HEK293T (cell line): ENCODE results near the gene LIG3.

ENCODE experiments used
- CTCF ChIA-PET: fragments of 350-600 bp; formaldehyde crosslinking; extraction: SDS; loops from one replicate; lab custom pipeline; 2021; ENCODE audit warnings: antibody characterized with exemption, inconsistent platforms; lab: Yijun Ruan, JAX
- POLR2A ChIA-PET: fragments of 350-600 bp; formaldehyde crosslinking; extraction: SDS; loops from one replicate; lab custom pipeline; 2020; ENCODE audit warnings: antibody characterized with exemption, inconsistent platforms; lab: Yijun Ruan, JAX
- DNase-seq: peaks from one replicate; pipeline ENCODE4 v3.0.0; 2012; ENCODE audit warnings: mixed read lengths; ENCODE audit errors: extremely low spot score
- ARNT ChIP-seq: fragments of 450-650 bp; IDR thresholded peaks from 2 replicates; pipeline ENCODE4 v1.6.1; 2017; ENCODE audit warnings: mild to moderate bottlenecking
- BHLHE40 ChIP-seq: fragments of 450-650 bp; IDR thresholded peaks from 2 replicates; pipeline ENCODE4 v1.6.1; 2016; ENCODE audit warnings: mild to moderate bottlenecking, moderate library complexity, borderline replicate concordance
- CTBP1 ChIP-seq: fragments of 450-650 bp; IDR thresholded peaks from 2 replicates; pipeline ENCODE4 v1.6.1; 2016; ENCODE audit warnings: borderline replicate concordance
- ELF4 ChIP-seq: fragments of 450-650 bp; IDR thresholded peaks from 2 replicates; pipeline ENCODE4 v1.6.1; 2017; ENCODE audit warnings: antibody characterized with exemption
- FOXA1 ChIP-seq: fragments of 450-650 bp; IDR thresholded peaks from 2 replicates; pipeline ENCODE4 v1.6.1; 2016; ENCODE audit warnings: mild to moderate bottlenecking
- FOXK2 ChIP-seq: fragments of 450-650 bp; IDR thresholded peaks from 2 replicates; pipeline ENCODE4 v1.6.1; 2016; ENCODE audit warnings: mild to moderate bottlenecking
- FOXM1 ChIP-seq: fragments of 450-650 bp; IDR thresholded peaks from 2 replicates; pipeline ENCODE4 v1.6.1; 2017; ENCODE audit warnings: mild to moderate bottlenecking, borderline replicate concordance
- HDGF ChIP-seq: fragments of 450-650 bp; IDR thresholded peaks from 2 replicates; pipeline ENCODE4 v1.6.1; 2017; ENCODE audit warnings: antibody characterized with exemption, borderline replicate concordance
- L3MBTL2 ChIP-seq: fragments of 450-650 bp; conservative IDR thresholded peaks from 2 replicates; pipeline ENCODE4 v1.6.1; 2016; ENCODE audit warnings: mild to moderate bottlenecking
- LEF1 ChIP-seq: fragments of 450-650 bp; IDR thresholded peaks from 2 replicates; pipeline ENCODE4 v1.6.1; 2017; ENCODE audit warnings: mild to moderate bottlenecking, borderline replicate concordance
- NFRKB ChIP-seq: fragments of 450-650 bp; IDR thresholded peaks from 2 replicates; pipeline ENCODE4 v1.6.1; 2016; ENCODE audit warnings: mild to moderate bottlenecking, moderate library complexity
- SP1 ChIP-seq: fragments of 450-650 bp; IDR thresholded peaks from 2 replicates; pipeline ENCODE4 v1.6.1; 2017
- SUZ12 ChIP-seq: fragments of 450-650 bp; IDR thresholded peaks from 2 replicates; pipeline ENCODE4 v1.6.1; 2016; ENCODE audit warnings: mild to moderate bottlenecking
- TARDBP ChIP-seq: fragments of 450-650 bp; IDR thresholded peaks from 2 replicates; pipeline ENCODE4 v1.6.1; 2016
- ZNF384 ChIP-seq: fragments of 450-650 bp; IDR thresholded peaks from 2 replicates; pipeline ENCODE4 v1.6.1; 2016
- TF ChIP-seq, protein P1 (sequence below): fragments of 450-650 bp; IDR thresholded peaks from 2 replicates; pipeline ENCODE4 v1.6.1; 2016

Gene LIG3

GRCh38 chr17:34987232-34987631, 6.9 kb downstream of the LIG3 start:
- no peak for TF ChIP-seq CTBP1
- no peak for TF ChIP-seq FOXM1
- no peak for TF ChIP-seq SUZ12
- no peak for TF ChIP-seq ARNT
- TF ChIP-seq HDGF: no peak
- no peak for TF ChIP-seq NFRKB
- TF ChIP-seq ZNF384: no peak
- TF ChIP-seq ELF4: no peak
- no peak for TF ChIP-seq FOXA1
- no peak for TF ChIP-seq BHLHE40
- no peak for TF ChIP-seq SP1
- no peak for TF ChIP-seq L3MBTL2
- TF ChIP-seq LEF1: no peak
- no peak for TF ChIP-seq TARDBP
- TF ChIP-seq, protein P1, sequence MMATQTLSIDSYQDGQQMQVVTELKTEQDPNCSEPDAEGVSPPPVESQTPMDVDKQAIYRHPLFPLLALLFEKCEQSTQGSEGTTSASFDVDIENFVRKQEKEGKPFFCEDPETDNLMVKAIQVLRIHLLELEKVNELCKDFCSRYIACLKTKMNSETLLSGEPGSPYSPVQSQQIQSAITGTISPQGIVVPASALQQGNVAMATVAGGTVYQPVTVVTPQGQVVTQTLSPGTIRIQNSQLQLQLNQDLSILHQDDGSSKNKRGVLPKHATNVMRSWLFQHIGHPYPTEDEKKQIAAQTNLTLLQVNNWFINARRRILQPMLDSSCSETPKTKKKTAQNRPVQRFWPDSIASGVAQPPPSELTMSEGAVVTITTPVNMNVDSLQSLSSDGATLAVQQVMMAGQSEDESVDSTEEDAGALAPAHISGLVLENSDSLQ: no peak
- no peak for TF ChIP-seq FOXK2
- DNase-seq: no peak
- CTCF ChIA-PET: interaction anchor here (1.1 to 1.4 kb wide), 2 partner anchors 10 to 445 kb away, joined by 3 read pairs; no protein-coding TSS in a partner anchor
- POLR2A ChIA-PET: interaction anchor here (1.4 kb wide), 1 partner anchor 26 kb away, joined by 4 read pairs; the partner anchor contains the start of genes CCT6B and ZNF830

GRCh38 chr17:34988644-34989043, 8.3 kb downstream of the LIG3 start:
- CTCF ChIA-PET: no interaction called here
- no peak for TF ChIP-seq CTBP1
- no peak for TF ChIP-seq FOXM1
- no peak for TF ChIP-seq NFRKB
- no peak for TF ChIP-seq L3MBTL2
- no peak for TF ChIP-seq LEF1
- no peak for TF ChIP-seq TARDBP
- TF ChIP-seq, protein P1: no peak
- TF ChIP-seq ARNT: no peak
- no peak for TF ChIP-seq FOXK2
- no peak for TF ChIP-seq BHLHE40
- TF ChIP-seq HDGF: no peak
- TF ChIP-seq SP1: no peak
- TF ChIP-seq ELF4: no peak
- TF ChIP-seq FOXA1: no peak
- no peak for DNase-seq
- POLR2A ChIA-PET: no interaction called here

DNA sequence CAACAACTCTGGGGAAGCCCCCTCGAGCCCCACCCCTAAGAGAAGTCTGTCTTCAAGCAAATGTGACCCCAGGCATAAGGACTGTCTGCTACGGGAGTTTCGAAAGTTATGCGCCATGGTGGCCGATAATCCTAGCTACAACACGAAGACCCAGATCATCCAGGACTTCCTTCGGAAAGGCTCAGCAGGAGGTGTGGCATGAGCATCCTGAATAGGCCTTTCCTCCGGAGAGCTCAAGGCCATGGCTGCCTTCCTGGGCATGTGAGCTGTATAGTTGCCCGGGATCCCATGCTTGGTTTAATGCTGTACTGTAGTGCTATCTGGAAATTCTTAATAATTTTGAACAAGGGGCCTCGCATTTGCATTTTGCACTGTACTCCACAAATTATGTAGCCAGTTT, 9.2 kb downstream of the LIG3 start:
- TF ChIP-seq ARNT (no peak), BHLHE40 (no peak), NFRKB (no peak), TARDBP (no peak), L3MBTL2 (no peak), FOXK2 (no peak), FOXM1 (no peak), LEF1 (no peak), CTBP1 (no peak), SUZ12 (no peak), FOXA1 (no peak), SP1 (no peak), HDGF (no peak), ELF4 (no peak), ZNF384 (no peak)
- TF ChIP-seq, protein P1: no peak
- no peak for DNase-seq
- ChIA-PET CTCF (interaction anchor here (0.7 kb wide), 1 partner anchor 105 kb away, joined by 3 read pairs; no protein-coding TSS in a partner anchor), POLR2A (interaction anchor here (2.8 kb wide), 1 partner anchor 9 kb away, joined by 21 read pairs; the partner anchor contains the start of gene LIG3)

GRCh38 chr17:34990921-34991365, 10.6 kb downstream of the LIG3 start:
- CTCF ChIA-PET: interaction anchor here (0.6 kb wide), 1 partner anchor 584 kb away, joined by 4 read pairs; no protein-coding TSS in a partner anchor
- DNase-seq: no peak
- POLR2A ChIA-PET: interaction anchor here (1.2 to 2.8 kb wide), 2 partner anchors 10 to 56 kb away, joined by 4 to 21 read pairs; partner anchors contain the start of gene LIG3
- TF ChIP-seq ZNF384: no peak
- TF ChIP-seq HDGF: no peak
- no peak for TF ChIP-seq SUZ12
- no peak for TF ChIP-seq BHLHE40
- TF ChIP-seq ARNT: no peak
- no peak for TF ChIP-seq FOXK2
- no peak for TF ChIP-seq FOXM1
- TF ChIP-seq L3MBTL2: no peak
- no peak for TF ChIP-seq ELF4
- no peak for TF ChIP-seq NFRKB

- no peak for DNase-seq
- ChIA-PET POLR2A (interaction anchor here (2.8 kb wide), 1 partner anchor 11 kb away, joined by 21 read pairs; the partner anchor contains the start of gene LIG3), CTCF (no interaction called here)
- TF ChIP-seq SUZ12 (no peak), LEF1 (no peak), FOXM1 (no peak), FOXA1 (no peak), BHLHE40 (no peak), HDGF (no peak), SP1 (no peak), FOXK2 (no peak), ARNT (no peak), NFRKB (no peak), ELF4 (no peak), ZNF384 (no peak), TARDBP (no peak), CTBP1 (no peak), L3MBTL2 (no peak)
- TF ChIP-seq, protein P1: no peak
Observed at GRCh38 chr17:34991606-34992005, 11.3 kb downstream of the LIG3 start.
